HL-60 (cell line): ENCODE results near the gene FILIP1L.

Source experiments
- DNase-seq, 2 experiments: peaks; one replicate each; pipeline ENCODE4 v3.0.0-alpha.2; 2010 to 2020; ENCODE audit warnings: low read depth in 1 of 2, low spot score in 1 of 2
- H3K27ac ChIP-seq: fragments of 250-450 bp; sonication (Bioruptor Pico); replicated peaks from 2 replicates; pipeline ENCODE4 v1.5.1; 2020; ENCODE audit warnings: mild to moderate bottlenecking, moderate library complexity
- H3K27me3 ChIP-seq: fragments of 250-450 bp; sonication (Bioruptor Pico); 2 replicates; pipeline ENCODE4 v1.5.1; 2021; ENCODE audit warnings: mild to moderate bottlenecking, moderate library complexity; ENCODE audit not compliant: insufficient read depth, poor library complexity, severe bottlenecking
- H3K4me3 ChIP-seq: replicated peaks from 2 replicates; pipeline ENCODE4 v1.5.1; 2011; ENCODE audit warnings: mild to moderate bottlenecking, control low read depth, low read length; ENCODE audit not compliant: insufficient read depth
- GABPA ChIP-seq: IDR thresholded peaks from 2 replicates; pipeline ENCODE4 v1.6.1; 2012; ENCODE audit warnings: low read depth
- POLR2AphosphoS5 ChIP-seq: IDR thresholded peaks from 2 replicates; pipeline ENCODE4 v1.6.1; 2012; ENCODE audit warnings: low read depth
- SPI1 ChIP-seq: IDR thresholded peaks from 2 replicates; pipeline ENCODE4 v1.6.1; 2012; ENCODE audit warnings: low read depth, mild to moderate bottlenecking, borderline replicate concordance
- TF ChIP-seq, protein P1 (sequence below): IDR thresholded peaks from 2 replicates; pipeline ENCODE4 v1.6.1; 2012; ENCODE audit warnings: low read depth; ENCODE audit not compliant: insufficient replicate concordance
- TF ChIP-seq, protein P2 (sequence below): IDR thresholded peaks from one replicate; pipeline ENCODE4 v1.5.1; 2011; ENCODE audit warnings: low read length, control low read depth, inconsistent platforms; ENCODE audit not compliant: insufficient read depth

FILIP1L gene

DNA sequence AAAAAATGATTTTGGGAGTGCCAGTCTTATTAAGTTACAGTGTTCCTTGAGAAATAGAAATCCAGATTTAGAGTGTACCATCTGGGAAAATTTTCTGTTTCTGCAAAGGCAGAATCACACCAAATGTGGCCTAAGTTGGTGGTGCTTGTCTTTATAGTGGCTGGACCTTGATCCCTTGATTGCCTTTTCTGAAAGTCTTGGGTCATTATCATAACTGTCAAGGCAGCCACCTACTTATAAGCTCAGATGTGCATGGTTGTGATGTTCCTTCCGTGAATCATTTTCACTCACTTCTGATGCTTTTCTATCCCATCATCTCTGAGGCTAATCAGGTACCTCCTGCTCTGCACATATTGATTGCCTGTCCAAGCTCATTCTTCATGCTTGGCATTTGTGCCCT, 276.6 kb downstream of the FILIP1L start:
- TF ChIP-seq SPI1: no peak
- TF ChIP-seq POLR2AphosphoS5: no peak
- TF ChIP-seq, protein P1, sequence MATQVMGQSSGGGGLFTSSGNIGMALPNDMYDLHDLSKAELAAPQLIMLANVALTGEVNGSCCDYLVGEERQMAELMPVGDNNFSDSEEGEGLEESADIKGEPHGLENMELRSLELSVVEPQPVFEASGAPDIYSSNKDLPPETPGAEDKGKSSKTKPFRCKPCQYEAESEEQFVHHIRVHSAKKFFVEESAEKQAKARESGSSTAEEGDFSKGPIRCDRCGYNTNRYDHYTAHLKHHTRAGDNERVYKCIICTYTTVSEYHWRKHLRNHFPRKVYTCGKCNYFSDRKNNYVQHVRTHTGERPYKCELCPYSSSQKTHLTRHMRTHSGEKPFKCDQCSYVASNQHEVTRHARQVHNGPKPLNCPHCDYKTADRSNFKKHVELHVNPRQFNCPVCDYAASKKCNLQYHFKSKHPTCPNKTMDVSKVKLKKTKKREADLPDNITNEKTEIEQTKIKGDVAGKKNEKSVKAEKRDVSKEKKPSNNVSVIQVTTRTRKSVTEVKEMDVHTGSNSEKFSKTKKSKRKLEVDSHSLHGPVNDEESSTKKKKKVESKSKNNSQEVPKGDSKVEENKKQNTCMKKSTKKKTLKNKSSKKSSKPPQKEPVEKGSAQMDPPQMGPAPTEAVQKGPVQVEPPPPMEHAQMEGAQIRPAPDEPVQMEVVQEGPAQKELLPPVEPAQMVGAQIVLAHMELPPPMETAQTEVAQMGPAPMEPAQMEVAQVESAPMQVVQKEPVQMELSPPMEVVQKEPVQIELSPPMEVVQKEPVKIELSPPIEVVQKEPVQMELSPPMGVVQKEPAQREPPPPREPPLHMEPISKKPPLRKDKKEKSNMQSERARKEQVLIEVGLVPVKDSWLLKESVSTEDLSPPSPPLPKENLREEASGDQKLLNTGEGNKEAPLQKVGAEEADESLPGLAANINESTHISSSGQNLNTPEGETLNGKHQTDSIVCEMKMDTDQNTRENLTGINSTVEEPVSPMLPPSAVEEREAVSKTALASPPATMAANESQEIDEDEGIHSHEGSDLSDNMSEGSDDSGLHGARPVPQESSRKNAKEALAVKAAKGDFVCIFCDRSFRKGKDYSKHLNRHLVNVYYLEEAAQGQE: no peak
- TF ChIP-seq GABPA: no peak
- TF ChIP-seq, protein P2, sequence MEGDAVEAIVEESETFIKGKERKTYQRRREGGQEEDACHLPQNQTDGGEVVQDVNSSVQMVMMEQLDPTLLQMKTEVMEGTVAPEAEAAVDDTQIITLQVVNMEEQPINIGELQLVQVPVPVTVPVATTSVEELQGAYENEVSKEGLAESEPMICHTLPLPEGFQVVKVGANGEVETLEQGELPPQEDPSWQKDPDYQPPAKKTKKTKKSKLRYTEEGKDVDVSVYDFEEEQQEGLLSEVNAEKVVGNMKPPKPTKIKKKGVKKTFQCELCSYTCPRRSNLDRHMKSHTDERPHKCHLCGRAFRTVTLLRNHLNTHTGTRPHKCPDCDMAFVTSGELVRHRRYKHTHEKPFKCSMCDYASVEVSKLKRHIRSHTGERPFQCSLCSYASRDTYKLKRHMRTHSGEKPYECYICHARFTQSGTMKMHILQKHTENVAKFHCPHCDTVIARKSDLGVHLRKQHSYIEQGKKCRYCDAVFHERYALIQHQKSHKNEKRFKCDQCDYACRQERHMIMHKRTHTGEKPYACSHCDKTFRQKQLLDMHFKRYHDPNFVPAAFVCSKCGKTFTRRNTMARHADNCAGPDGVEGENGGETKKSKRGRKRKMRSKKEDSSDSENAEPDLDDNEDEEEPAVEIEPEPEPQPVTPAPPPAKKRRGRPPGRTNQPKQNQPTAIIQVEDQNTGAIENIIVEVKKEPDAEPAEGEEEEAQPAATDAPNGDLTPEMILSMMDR: no peak
- Histone ChIP-seq H3K4me3 (no peak overlapping the region), H3K27me3 (no peaks in the 10 kb centered on the region)

DNA sequence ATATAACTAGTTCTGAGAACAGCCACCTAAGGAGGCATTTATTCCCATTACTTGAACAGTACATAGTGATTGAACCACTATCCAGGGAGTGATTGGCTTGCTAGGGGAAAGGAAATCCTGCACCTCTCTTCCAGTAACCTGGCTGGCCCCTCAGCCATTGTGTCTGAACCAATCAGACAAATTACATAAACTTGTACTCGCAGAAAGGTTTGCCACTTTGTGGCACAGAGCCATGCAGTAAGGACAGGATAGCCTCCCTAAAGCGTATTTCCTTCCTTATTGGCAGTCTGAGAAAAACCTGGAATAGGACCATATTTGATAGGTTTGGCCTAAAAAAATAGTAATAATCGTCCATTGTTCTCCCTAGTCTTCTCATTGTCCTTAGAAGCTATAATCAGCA, 277.6 kb downstream of the FILIP1L start:
- no peak overlapping the region for H3K27ac ChIP-seq
- H3K4me3 ChIP-seq: no peak overlapping the region
- H3K27me3 ChIP-seq: no peaks in the 10 kb centered on the region
- TF ChIP-seq POLR2AphosphoS5 (no peak), SPI1 (no peak), GABPA (no peak)
- TF ChIP-seq, protein P1: no peak
- TF ChIP-seq, protein P2: no peak
- DNase-seq: no peak

More for the DNA sequence above, 276.6 kb downstream of the FILIP1L start:
- DNase-seq: no peak
- H3K27ac ChIP-seq: no peak overlapping the region

DNA sequence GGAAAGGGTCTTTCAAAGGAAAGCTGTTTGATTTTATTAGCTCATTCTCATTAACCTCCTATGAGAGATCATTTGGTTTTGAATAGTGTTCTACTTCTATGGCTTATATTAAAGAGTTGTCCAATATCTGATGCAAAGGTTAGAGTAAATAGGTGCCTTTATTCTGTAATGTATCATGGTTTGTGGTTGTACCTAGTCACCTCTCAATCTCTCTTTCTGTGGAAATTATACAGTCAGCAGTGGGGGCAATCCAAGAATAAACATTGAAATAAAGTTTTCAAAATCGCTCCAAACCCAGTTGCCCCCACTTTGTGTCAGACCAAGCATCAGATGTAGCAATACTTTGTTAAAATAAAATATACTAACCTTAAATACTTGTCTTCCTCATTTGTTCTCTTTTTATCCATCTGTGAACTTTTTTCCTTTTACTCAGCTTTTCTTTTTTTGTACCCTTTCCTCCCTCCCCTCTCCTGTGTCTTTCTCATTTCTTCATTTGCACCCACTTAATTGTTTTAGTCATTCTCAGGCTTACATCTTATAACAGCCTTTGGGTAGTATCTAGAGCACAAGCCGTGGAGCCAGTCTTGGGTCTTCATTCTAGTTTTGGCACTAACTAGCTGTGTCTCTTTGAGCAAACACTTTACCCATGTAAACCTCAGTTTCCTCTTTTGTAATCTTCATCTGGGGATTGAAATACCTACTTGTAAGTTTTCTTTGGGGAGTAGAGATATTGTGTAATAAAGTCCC, 279.9 kb downstream of the FILIP1L start:
- H3K4me3 ChIP-seq: no peak overlapping the region
- TF ChIP-seq, protein P2: no peak
- TF ChIP-seq GABPA (no peak), POLR2AphosphoS5 (no peak)
- no peaks in the 10 kb centered on the region for H3K27me3 ChIP-seq
- no peak for DNase-seq
- no peak overlapping the region for H3K27ac ChIP-seq
